Measurements from ENCODE around the gene ABCB6.
"Not testable (repeated sequence)": the region's sequence is repeated elsewhere in the genome, so short reads cannot be mapped to it uniquely, and the experiment has no call there.

ABCB6 gene

GRCh38 chr2:219218732-219219701 lies at the start of gene ABCB6:
ABCB6 (minus strand) TSS chr2:219218958; CDS start chr2:219218673, 285 bp downstream.
- DNase-seq (ENCODE audit: low read depth, low spot score), result peak; percentile 83

- no peak for DNase-seq (ENCODE audit: low read depth, low spot score)
These were observed 49.5 kb upstream of the ABCB6 start for GRCh38 chr2:219268294-219268693.

- no peak for DNase-seq (ENCODE audit: low read depth, low spot score)
These were observed 48.1 kb upstream of the ABCB6 start for GRCh38 chr2:219266886-219267285.

GRCh38 chr2:219266232-219266631 lies 47.5 kb upstream of the ABCB6 start:
- DNase-seq (ENCODE audit: low read depth, low spot score), result no peak

GRCh38 chr2:219261024-219261855 lies 42.5 kb upstream of the ABCB6 start:
- DNase-seq (ENCODE audit: low read depth, low spot score), result no peak

- DNase-seq (ENCODE audit: low read depth, low spot score), result not testable (repeated sequence)
These were observed 40.2 kb upstream of the ABCB6 start for GRCh38 chr2:219258942-219259341.

- no peak for DNase-seq (ENCODE audit: low read depth, low spot score)
These were observed 35.9 kb upstream of the ABCB6 start for GRCh38 chr2:219254590-219255201.

GRCh38 chr2:219253753-219254589 lies 35.2 kb upstream of the ABCB6 start, which contains the start of gene TUBA4A:
TUBA4A (minus strand) TSS chr2:219253918; CDS start chr2:219253858, 60 bp downstream.
- DNase-seq (ENCODE audit: low read depth, low spot score), result no peak

- DNase-seq (ENCODE audit: low read depth, low spot score), result no peak
These were observed 34.4 kb upstream of the ABCB6 start, which contains the start of gene TUBA4B for GRCh38 chr2:219252900-219253752. TUBA4B (plus strand) TSS chr2:219253243; CDS start chr2:219253408, 165 bp downstream.

GRCh38 chr2:219252570-219252899 lies 33.8 kb upstream of the ABCB6 start:
- DNase-seq (ENCODE audit: low read depth, low spot score), result no peak

GRCh38 chr2:219252084-219252483 lies 33.3 kb upstream of the ABCB6 start:
- no peak for DNase-seq (ENCODE audit: low read depth, low spot score)

- DNase-seq (ENCODE audit: low read depth, low spot score), result no peak
These were observed 32.9 kb upstream of the ABCB6 start for GRCh38 chr2:219251656-219252055.

GRCh38 chr2:219250049-219250781 lies 31.5 kb upstream of the ABCB6 start:
- DNase-seq (ENCODE audit: low read depth, low spot score), result no peak

- no peak for DNase-seq (ENCODE audit: low read depth, low spot score)
These were observed 30.6 kb upstream of the ABCB6 start for GRCh38 chr2:219249203-219249980.

GRCh38 chr2:219248845-219249202 lies 30.1 kb upstream of the ABCB6 start:
- no peak for DNase-seq (ENCODE audit: low read depth, low spot score)

GRCh38 chr2:219247678-219248642 lies 29.2 kb upstream of the ABCB6 start:
- DNase-seq (ENCODE audit: low read depth, low spot score), result no peak

GRCh38 chr2:219246559-219246958 lies 27.8 kb upstream of the ABCB6 start:
- DNase-seq (ENCODE audit: low read depth, low spot score), result no peak

- no peak for DNase-seq (ENCODE audit: low read depth, low spot score)
These were observed 27.1 kb upstream of the ABCB6 start for GRCh38 chr2:219245899-219246230.
